ENCODE data around the gene ARID1B. TPM values are rescaled to one million over a fixed set of nuclear protein-coding genes. Genes with fewer than 3 reads are reported as not detected.
A peak's percentile ranks its signal among the peaks of the same experiment; 100 is the strongest.

The ARID1B gene
- total and polyA plus RNA-seq, 7 donors = 8.1 to 61.1 (median 53.1) TPM

- no peak for TF ChIP-seq CTCF (IDR thresholded peaks at IDR 0.05)
- intact Hi-C loops (cut with DNase I) = loop anchor here in 1 of 2 donors (5.0 kb wide), 1 partner anchor 35 kb away; no protein-coding TSS in a partner anchor
- Histone ChIP-seq H3K4me3 (no peak overlapping the region), H3K4me1 (peaks cover 55% of the 10 kb centered on the region), H3K27ac (peak overlapping the region; percentile 100), H3K9me3 (no peaks in the 10 kb centered on the region), H3K36me3 (ENCODE audit: insufficient read depth in 1 of 2, low read depth in 1 of 2) (no peaks in the 10 kb centered on the region), H3K27me3 (ENCODE audit: insufficient read depth in 3 of 3, low read length in 2 of 3) (no peaks in the 10 kb centered on the region)
- WGBS, 3 donors = 94 to 100% (median 100%) methylated on average over 1 of the region's 1 CpG
- no peak for DNase-seq
- no peak for ATAC-seq
Measured at GRCh38 chr6:157017022-157017421, 239.8 kb downstream of the ARID1B start.

- no peaks in the 10 kb centered on the region for H3K9me3 ChIP-seq
- no peaks in the 10 kb centered on the region for H3K36me3 ChIP-seq (ENCODE audit: insufficient read depth in 1 of 2, low read depth in 1 of 2)
- no peak for DNase-seq
- intact Hi-C loops (cut with DNase I) = loop anchor here in 1 of 2 donors (5.0 kb wide), 1 partner anchor 36 kb away; no protein-coding TSS in a partner anchor
- no peak overlapping the region for H3K4me3 ChIP-seq
- no peak for ATAC-seq
- H3K4me1 ChIP-seq = peaks cover 61% of the 10 kb centered on the region
- H3K27me3 ChIP-seq (ENCODE audit: insufficient read depth in 3 of 3, low read length in 2 of 3) = no peaks in the 10 kb centered on the region
- peak overlapping the region; percentile 100 for H3K27ac ChIP-seq
- TF ChIP-seq CTCF (IDR thresholded peaks at IDR 0.05) = no peak
Measured at GRCh38 chr6:157017861-157018260, 240.7 kb downstream of the ARID1B start.

- Histone ChIP-seq H3K4me3 (no peak overlapping the region), H3K27ac (peak overlapping the region; percentile 100), H3K4me1 (peaks cover 61% of the 10 kb centered on the region), H3K27me3 (ENCODE audit: insufficient read depth in 3 of 3, low read length in 2 of 3) (no peaks in the 10 kb centered on the region), H3K9me3 (no peaks in the 10 kb centered on the region), H3K36me3 (ENCODE audit: insufficient read depth in 1 of 2, low read depth in 1 of 2) (no peaks in the 10 kb centered on the region)
- ATAC-seq (no peak), DNase-seq (no peak)
- intact Hi-C loops (cut with DNase I) = loop anchor here in 1 of 2 donors (5.0 kb wide), 1 partner anchor 37 kb away; no protein-coding TSS in a partner anchor
- no peak for TF ChIP-seq CTCF (IDR thresholded peaks at IDR 0.05)
- WGBS, 3 donors = 81 to 98% (median 86%) methylated on average over 2 of the region's 2 CpGs
Measured at GRCh38 chr6:157019115-157019641, 242.0 kb downstream of the ARID1B start.

GRCh38 chr6:157019733-157020132 lies 242.6 kb downstream of the ARID1B start:
- no peak for TF ChIP-seq CTCF (IDR thresholded peaks at IDR 0.05)
- DNase-seq = no peak
- no peaks in the 10 kb centered on the region for H3K9me3 ChIP-seq
- no peaks in the 10 kb centered on the region for H3K36me3 ChIP-seq (ENCODE audit: insufficient read depth in 1 of 2, low read depth in 1 of 2)
- H3K4me3 ChIP-seq = peak overlapping the region; percentile 9
- H3K27ac ChIP-seq = peak overlapping the region; percentile 100
- intact Hi-C loops (cut with DNase I) = loop anchor here (2.0 to 10.0 kb wide), 5 partner anchors 37 to 1695 kb away; no protein-coding TSS in a partner anchor
- ATAC-seq = no peak
- no peaks in the 10 kb centered on the region for H3K27me3 ChIP-seq (ENCODE audit: insufficient read depth in 3 of 3, low read length in 2 of 3)
- 41 to 51% (median 46%) methylated on average over 7 of the region's 7 CpGs for WGBS, 3 donors
- peaks cover 61% of the 10 kb centered on the region for H3K4me1 ChIP-seq

GRCh38 chr6:157020398-157020797 lies 243.2 kb downstream of the ARID1B start:
- WGBS, 3 donors = 25 to 26% (median 25%) methylated on average over 4 of the region's 4 CpGs
- intact Hi-C loops (cut with DNase I) = loop anchor here (2.0 to 10.0 kb wide), 4 partner anchors 238 to 1696 kb away; no protein-coding TSS in a partner anchor
- peak in 3 of 4 donors; percentile 35 to 59 (median 42) for ATAC-seq

More at GRCh38 chr6:157020398-157020797, 243.2 kb downstream of the ARID1B start:
- no peak for DNase-seq
- Histone ChIP-seq H3K9me3 (no peaks in the 10 kb centered on the region), H3K4me3 (peak overlapping the region; percentile 84), H3K4me1 (peaks cover 56% of the 10 kb centered on the region), H3K27me3 (ENCODE audit: insufficient read depth in 3 of 3, low read length in 2 of 3) (no peaks in the 10 kb centered on the region), H3K36me3 (ENCODE audit: insufficient read depth in 1 of 2, low read depth in 1 of 2) (no peaks in the 10 kb centered on the region), H3K27ac (peak overlapping the region; percentile 100)
- TF ChIP-seq CTCF (IDR thresholded peaks at IDR 0.05) = no peak
